ENCODE measurements around the gene PBX1. TPM values are rescaled to one million over a fixed set of nuclear protein-coding genes. Genes with fewer than 3 reads are reported as not detected.

PBX1 gene
- total RNA-seq, 1 experiment from 2014 or later, result 102 TPM

DNA sequence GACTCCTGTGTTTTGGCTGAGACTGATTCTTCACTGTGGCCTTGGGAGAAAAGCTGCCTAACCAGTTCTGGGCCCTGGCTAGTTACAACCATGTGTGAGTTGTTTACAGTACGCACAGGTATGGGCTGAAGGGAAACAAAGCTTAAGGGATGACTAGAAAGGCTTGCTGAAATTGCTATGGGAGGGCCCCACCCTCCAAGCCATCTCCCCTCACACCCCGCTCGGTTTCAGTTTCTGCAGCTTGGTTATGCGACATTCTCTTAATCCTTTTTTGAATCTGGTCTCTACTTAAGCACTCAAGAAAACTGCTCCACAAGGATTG is 43.1 kb downstream of the PBX1 start (continued):
- TF ChIP-seq, protein P1, sequence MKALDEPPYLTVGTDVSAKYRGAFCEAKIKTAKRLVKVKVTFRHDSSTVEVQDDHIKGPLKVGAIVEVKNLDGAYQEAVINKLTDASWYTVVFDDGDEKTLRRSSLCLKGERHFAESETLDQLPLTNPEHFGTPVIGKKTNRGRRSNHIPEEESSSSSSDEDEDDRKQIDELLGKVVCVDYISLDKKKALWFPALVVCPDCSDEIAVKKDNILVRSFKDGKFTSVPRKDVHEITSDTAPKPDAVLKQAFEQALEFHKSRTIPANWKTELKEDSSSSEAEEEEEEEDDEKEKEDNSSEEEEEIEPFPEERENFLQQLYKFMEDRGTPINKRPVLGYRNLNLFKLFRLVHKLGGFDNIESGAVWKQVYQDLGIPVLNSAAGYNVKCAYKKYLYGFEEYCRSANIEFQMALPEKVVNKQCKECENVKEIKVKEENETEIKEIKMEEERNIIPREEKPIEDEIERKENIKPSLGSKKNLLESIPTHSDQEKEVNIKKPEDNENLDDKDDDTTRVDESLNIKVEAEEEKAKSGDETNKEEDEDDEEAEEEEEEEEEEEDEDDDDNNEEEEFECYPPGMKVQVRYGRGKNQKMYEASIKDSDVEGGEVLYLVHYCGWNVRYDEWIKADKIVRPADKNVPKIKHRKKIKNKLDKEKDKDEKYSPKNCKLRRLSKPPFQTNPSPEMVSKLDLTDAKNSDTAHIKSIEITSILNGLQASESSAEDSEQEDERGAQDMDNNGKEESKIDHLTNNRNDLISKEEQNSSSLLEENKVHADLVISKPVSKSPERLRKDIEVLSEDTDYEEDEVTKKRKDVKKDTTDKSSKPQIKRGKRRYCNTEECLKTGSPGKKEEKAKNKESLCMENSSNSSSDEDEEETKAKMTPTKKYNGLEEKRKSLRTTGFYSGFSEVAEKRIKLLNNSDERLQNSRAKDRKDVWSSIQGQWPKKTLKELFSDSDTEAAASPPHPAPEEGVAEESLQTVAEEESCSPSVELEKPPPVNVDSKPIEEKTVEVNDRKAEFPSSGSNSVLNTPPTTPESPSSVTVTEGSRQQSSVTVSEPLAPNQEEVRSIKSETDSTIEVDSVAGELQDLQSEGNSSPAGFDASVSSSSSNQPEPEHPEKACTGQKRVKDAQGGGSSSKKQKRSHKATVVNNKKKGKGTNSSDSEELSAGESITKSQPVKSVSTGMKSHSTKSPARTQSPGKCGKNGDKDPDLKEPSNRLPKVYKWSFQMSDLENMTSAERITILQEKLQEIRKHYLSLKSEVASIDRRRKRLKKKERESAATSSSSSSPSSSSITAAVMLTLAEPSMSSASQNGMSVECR (CRISPR knock-in tag; IDR thresholded peaks at IDR 0.05; ENCODE audit: borderline replicate concordance), result 0 out of 2 replicates have a peak, but pooled peaks have one; percentile 39
- TF ChIP-seq, protein P2, sequence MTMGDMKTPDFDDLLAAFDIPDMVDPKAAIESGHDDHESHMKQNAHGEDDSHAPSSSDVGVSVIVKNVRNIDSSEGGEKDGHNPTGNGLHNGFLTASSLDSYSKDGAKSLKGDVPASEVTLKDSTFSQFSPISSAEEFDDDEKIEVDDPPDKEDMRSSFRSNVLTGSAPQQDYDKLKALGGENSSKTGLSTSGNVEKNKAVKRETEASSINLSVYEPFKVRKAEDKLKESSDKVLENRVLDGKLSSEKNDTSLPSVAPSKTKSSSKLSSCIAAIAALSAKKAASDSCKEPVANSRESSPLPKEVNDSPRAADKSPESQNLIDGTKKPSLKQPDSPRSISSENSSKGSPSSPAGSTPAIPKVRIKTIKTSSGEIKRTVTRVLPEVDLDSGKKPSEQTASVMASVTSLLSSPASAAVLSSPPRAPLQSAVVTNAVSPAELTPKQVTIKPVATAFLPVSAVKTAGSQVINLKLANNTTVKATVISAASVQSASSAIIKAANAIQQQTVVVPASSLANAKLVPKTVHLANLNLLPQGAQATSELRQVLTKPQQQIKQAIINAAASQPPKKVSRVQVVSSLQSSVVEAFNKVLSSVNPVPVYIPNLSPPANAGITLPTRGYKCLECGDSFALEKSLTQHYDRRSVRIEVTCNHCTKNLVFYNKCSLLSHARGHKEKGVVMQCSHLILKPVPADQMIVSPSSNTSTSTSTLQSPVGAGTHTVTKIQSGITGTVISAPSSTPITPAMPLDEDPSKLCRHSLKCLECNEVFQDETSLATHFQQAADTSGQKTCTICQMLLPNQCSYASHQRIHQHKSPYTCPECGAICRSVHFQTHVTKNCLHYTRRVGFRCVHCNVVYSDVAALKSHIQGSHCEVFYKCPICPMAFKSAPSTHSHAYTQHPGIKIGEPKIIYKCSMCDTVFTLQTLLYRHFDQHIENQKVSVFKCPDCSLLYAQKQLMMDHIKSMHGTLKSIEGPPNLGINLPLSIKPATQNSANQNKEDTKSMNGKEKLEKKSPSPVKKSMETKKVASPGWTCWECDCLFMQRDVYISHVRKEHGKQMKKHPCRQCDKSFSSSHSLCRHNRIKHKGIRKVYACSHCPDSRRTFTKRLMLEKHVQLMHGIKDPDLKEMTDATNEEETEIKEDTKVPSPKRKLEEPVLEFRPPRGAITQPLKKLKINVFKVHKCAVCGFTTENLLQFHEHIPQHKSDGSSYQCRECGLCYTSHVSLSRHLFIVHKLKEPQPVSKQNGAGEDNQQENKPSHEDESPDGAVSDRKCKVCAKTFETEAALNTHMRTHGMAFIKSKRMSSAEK (CRISPR knock-in tag; IDR thresholded peaks at IDR 0.05; ENCODE audit: borderline replicate concordance), result no peak
- TF ChIP-seq TEAD4 (CRISPR knock-in tag; IDR thresholded peaks at IDR 0.05), result no peak

DNA sequence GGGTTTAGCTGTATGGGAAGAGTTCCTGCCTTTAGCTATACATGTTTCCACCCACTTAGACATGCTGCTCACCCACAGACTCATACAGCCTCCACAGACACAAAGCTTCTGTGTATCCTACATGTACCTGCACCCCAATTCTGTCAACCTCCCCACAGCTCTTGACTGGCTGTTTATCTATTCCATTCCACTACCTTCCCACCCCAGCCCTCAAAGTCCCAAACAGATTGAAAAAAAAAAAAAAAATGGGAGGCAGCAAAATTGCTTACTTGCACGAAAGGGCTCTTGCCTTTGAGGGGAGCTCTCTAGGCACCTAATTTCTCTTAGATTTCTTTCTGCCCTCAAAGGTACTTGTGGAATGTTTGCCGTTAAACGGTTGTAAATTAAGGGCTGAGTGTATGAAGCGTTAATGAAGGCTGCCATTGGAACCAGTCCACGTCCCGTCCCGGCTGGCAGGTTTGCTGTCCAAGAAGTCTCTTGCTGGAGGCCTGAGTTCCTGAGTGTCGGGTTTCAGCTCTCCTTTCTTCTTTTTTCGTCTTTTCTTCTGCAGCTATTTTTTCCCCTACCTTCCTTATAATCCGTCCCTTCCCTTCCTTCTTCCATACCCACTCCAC is 43.6 kb downstream of the PBX1 start:
- TF ChIP-seq FOXP1 (CRISPR knock-in tag; IDR thresholded peaks at IDR 0.05; ENCODE audit: borderline replicate concordance), result no peak
- no peak for TF ChIP-seq CREB1 (CRISPR knock-in tag; IDR thresholded peaks at IDR 0.05)
- TF ChIP-seq, protein P3, sequence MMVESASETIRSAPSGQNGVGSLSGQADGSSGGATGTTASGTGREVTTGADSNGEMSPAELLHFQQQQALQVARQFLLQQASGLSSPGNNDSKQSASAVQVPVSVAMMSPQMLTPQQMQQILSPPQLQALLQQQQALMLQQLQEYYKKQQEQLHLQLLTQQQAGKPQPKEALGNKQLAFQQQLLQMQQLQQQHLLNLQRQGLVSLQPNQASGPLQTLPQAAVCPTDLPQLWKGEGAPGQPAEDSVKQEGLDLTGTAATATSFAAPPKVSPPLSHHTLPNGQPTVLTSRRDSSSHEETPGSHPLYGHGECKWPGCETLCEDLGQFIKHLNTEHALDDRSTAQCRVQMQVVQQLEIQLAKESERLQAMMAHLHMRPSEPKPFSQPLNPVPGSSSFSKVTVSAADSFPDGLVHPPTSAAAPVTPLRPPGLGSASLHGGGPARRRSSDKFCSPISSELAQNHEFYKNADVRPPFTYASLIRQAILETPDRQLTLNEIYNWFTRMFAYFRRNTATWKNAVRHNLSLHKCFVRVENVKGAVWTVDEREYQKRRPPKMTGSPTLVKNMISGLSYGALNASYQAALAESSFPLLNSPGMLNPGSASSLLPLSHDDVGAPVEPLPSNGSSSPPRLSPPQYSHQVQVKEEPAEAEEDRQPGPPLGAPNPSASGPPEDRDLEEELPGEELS (CRISPR knock-in tag; IDR thresholded peaks at IDR 0.05), result no peak
- no peak for TF ChIP-seq CREM (CRISPR knock-in tag; IDR thresholded peaks at IDR 0.05)
- TF ChIP-seq GTF2I (CRISPR knock-in tag; conservative IDR thresholded peaks at IDR 0.05), result no peak
- no peak for TF ChIP-seq TCF7 (CRISPR knock-in tag; IDR thresholded peaks at IDR 0.05; ENCODE audit: low read depth)
- no peak for TF ChIP-seq ZNF396 (CRISPR knock-in tag; IDR thresholded peaks at IDR 0.05; ENCODE audit: borderline replicate concordance)
- TF ChIP-seq, protein P4, sequence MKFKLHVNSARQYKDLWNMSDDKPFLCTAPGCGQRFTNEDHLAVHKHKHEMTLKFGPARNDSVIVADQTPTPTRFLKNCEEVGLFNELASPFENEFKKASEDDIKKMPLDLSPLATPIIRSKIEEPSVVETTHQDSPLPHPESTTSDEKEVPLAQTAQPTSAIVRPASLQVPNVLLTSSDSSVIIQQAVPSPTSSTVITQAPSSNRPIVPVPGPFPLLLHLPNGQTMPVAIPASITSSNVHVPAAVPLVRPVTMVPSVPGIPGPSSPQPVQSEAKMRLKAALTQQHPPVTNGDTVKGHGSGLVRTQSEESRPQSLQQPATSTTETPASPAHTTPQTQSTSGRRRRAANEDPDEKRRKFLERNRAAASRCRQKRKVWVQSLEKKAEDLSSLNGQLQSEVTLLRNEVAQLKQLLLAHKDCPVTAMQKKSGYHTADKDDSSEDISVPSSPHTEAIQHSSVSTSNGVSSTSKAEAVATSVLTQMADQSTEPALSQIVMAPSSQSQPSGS (CRISPR knock-in tag; IDR thresholded peaks at IDR 0.05; ENCODE audit: borderline replicate concordance, low read depth), result no peak
- TF ChIP-seq NFATC4 (CRISPR knock-in tag; IDR thresholded peaks at IDR 0.05), result no peak
- TF ChIP-seq RORB (CRISPR knock-in tag; IDR thresholded peaks at IDR 0.05), result no peak
- no peak for TF ChIP-seq MYBL2 (CRISPR knock-in tag; IDR thresholded peaks at IDR 0.05)
- TF ChIP-seq, protein P5, sequence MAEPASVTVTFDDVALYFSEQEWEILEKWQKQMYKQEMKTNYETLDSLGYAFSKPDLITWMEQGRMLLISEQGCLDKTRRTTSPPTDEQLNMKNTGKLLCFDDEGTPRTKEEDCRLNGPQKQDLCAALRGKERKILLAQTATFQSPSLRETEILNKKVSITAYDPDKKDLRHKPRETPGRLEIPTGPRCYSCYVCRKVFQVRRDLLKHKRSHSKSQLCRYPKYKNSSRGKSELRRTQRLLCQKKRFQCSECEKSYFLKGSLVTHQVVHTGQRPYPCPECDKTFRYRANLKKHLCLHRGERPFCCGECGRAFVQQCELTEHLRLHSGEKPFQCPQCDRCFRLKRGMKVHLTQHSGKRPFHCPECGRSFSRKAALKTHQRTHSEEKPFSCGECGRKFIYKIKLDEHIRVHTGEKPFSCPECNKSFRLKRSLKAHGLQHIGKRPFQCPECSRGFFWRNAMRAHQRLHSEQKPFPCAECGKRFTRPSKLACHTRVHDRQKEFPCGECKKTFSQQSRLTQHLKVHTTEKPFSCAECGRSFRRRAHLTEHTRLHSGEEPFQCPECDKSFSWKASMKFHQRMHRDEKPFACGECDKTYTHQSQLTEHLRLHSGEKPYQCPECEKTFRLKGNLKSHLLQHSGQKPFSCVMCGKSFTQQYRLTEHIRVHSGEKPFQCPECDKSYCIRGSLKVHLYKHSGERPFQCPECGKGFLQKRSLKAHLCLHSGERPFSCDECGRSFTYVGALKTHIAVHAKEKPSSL (CRISPR knock-in tag; conservative IDR thresholded peaks at IDR 0.05), result no peak
- TF ChIP-seq, protein P1 (CRISPR knock-in tag; IDR thresholded peaks at IDR 0.05; ENCODE audit: borderline replicate concordance), result no peak
- peaks cover 92% of the 10 kb centered on the region for H3K4me1 Mint-ChIP-seq
- ChIA-PET POLR2A (interaction anchor here (0.7 to 1.8 kb wide), 8 partner anchors 9 to 178 kb away, joined by 3 to 9 read pairs (median 4); partner anchors contain the start of gene PBX1), CTCF (interaction anchor here (0.6 to 2.3 kb wide), 18 partner anchors 9 to 362 kb away, joined by 3 to 16 read pairs (median 4); partner anchors contain the start of gene PBX1)
- DNase-seq (ENCODE audit: low spot score), result peak; percentile 70
- peak overlapping the region; percentile 100 for H3K27ac Mint-ChIP-seq
- H3K4me3 Mint-ChIP-seq, result peak overlapping the region; percentile 64
- peaks cover 6% of the 10 kb centered on the region for H3K36me3 Mint-ChIP-seq
- H3K9me3 Mint-ChIP-seq, result no peaks in the 10 kb centered on the region
- H3K27me3 Mint-ChIP-seq (ENCODE audit: low read depth), result no peaks in the 10 kb centered on the region
- ATAC-seq, result peak; percentile 34
